AG10803 (cell line): ENCODE data around the gene NUBP2.

Experiments used
- DNase-seq: peaks from one replicate; pipeline ENCODE4 v3.0.0; 2010; ENCODE audit warnings: low read depth
- H3K4me3 ChIP-seq: 2 replicates; pipeline ENCODE4 v1.5.1; 2011; ENCODE audit warnings: mild to moderate bottlenecking, low read length, control low read depth
- CTCF ChIP-seq: conservative IDR thresholded peaks from 2 replicates; pipeline ENCODE4 v1.5.1; 2011; ENCODE audit warnings: mild to moderate bottlenecking, low read length, control low read depth, inconsistent platforms

NUBP2 gene

DNA sequence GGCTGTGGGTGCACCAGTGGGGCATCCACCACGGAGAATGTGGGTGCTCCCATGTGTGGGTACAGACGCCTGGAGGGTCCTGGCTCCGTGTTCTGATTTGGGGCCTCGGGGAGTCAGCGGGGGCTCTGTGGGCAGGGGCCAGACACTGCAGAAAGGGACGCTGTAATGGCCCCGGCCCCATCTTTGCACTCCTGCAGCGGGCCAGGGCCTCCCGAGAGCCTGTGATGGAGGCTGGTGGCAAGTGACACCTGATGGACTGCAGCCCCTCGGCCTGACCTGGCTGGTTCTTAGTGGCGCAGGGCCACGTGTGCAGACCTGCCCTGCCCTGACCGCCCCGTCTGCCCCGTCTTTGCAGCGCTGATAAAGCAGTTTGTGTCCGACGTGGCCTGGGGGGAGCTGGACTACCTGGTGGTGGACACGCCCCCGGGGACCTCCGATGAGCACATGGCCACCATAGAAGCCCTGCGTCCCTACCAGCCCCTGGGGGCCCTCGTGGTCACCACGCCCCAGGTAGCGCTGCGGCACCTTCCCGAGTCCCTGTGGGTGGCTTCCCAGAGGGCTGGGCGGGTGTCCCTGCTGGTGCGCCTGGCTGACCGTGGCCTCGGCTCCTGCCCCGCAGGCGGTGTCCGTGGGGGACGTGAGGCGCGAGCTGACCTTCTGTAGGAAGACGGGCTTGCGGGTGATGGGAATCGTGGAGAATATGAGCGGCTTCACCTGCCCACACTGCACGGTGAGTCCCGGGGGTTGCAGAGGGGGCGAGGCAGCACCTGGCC, 4.7 kb downstream of the NUBP2 start:
- no peak overlapping the region for H3K4me3 ChIP-seq
- no peak for TF ChIP-seq CTCF
- DNase-seq, result no peak

DNA sequence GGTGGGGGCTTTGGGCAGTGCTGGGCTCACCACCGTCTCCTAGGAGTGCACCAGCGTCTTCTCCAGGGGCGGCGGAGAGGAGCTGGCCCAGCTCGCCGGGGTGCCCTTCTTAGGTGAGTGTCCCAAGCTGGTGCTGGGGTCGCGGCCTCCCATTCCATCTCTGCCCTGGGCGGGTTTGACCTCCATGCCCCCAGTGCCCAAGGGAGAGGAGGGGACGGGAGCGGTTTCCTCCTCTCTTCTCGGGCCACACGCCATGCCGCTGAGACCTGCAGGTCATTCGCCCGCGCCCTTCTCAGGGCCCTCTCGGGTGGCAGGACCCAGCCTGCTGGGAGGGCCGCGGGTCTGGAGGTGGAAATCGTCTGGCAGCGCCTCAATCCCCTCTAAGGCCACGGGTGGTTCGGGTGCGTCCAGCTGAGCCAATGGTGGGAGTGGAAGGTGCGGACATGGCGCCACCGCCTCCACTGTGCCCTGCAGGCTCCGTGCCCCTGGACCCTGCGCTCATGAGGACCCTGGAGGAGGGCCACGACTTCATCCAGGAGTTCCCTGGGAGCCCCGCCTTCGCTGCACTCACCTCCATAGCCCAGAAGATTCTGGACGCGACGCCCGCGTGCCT, 5.4 kb downstream of the NUBP2 start:
- TF ChIP-seq CTCF, result no peak
- no peak overlapping the region for H3K4me3 ChIP-seq
- no peak for DNase-seq

DNA sequence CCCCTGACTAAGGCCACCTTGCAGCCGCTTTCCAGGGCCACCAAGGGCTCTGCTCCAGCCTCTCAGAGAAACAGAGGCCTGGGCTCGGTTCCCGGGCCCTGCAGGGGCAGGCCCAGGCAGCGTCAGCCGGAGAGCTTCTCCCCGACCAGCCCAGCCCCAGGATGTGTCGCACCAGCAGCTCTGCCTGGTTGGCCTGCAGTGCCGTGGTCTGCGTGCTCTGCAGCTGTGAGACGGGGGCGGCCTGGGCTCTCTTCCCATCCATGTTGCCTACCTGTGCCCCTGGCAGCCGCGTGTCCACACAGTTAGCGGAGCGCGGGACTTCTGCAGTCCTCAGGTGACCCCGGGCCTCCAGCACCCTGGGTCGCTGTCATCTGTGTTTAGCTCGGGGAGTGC, 5.9 kb downstream of the NUBP2 start:
- no peak for TF ChIP-seq CTCF
- no peak for DNase-seq
- no peak overlapping the region for H3K4me3 ChIP-seq

- TF ChIP-seq CTCF, result no peak
- H3K4me3 ChIP-seq, result no peak overlapping the region
- DNase-seq, result no peak
Observed at GRCh38 chr16:1789643-1790045, 6.9 kb downstream of the NUBP2 start.

DNA sequence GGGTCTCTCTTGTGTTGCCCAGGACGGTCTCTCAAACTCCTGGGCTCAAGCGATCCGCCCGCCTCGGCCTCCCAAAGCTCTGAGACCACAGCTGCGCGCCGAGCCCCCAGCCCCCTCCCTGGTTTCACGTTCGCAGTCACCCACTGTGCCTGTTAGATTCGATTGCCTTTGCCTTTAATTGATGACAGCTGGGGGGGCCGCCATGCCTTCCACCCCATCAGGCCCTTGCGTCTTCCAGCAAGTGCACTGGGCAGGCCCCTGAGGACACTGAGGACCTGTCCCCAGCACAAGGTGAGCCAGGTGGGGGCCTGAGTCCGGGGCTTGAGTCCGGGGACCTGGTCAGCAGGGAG, 7.5 kb downstream of the NUBP2 start:
- no peak for TF ChIP-seq CTCF
- no peak overlapping the region for H3K4me3 ChIP-seq
- DNase-seq, result no peak

DNA sequence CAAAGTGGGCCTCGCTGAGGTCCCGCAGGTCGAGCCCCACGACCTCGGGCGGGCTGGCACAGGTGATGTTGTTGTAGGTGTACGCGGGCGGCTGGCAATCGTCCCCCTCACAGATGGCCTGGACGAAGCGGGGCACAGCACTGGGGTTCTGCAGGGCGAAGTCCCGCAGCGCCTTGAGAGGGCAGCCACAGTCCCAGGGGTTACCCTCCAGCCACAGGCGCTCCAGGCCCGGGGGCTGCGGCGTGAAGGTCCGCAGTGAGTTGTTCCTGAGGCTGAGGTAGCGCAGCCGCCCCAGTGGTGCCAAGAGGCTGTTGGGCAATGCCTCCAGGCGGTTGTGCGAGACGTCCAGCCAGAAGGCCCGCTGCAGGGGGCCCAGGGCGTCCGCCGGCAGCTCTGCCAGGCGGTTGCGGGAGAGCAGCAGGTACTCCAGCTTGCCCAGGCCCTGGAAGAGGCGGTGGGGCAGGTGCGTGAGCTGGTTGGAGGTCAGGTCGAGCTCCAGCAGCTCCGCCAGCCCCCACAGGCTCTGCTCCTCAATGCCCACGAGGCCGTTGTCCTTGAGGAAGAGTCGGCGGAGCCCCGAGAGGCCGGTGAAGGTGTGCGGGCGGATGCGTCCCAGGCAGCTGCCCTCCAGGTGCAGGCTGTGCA, 8.0 kb downstream of the NUBP2 start:
- H3K4me3 ChIP-seq, result no peak overlapping the region
- TF ChIP-seq CTCF, result no peak
- DNase-seq, result no peak

- no peak for TF ChIP-seq CTCF
- no peak overlapping the region for H3K4me3 ChIP-seq
- no peak for DNase-seq
Observed at GRCh38 chr16:1791256-1791942, 8.6 kb downstream of the NUBP2 start.
